Large intestine (tissue), 3 donors: ENCODE data around the gene LBX2. TPM values are rescaled to one million over a fixed set of nuclear protein-coding genes. Genes with fewer than 3 reads are reported as not detected.
"Not testable (repeated sequence)": the region's sequence is repeated elsewhere in the genome, so short reads cannot be mapped to it uniquely, and the experiment has no call there.

ENCODE experiments used
- DNase-seq, 2 donors: peaks; one replicate each; pipeline versions ENCODE4 v3.0.0 to v3.0.0-alpha.2; 2013
- H3K27ac ChIP-seq: one replicate; pipeline ENCODE4 v1.5.1; 2013; ENCODE audit warnings: low read length
- H3K27me3 ChIP-seq: 2 replicates; pipeline ENCODE4 v1.6.1; 2013; ENCODE audit warnings: low read length; ENCODE audit not compliant: control insufficient read depth, insufficient read depth
- H3K36me3 ChIP-seq: 2 replicates; pipeline ENCODE4 v1.6.1; 2013; ENCODE audit warnings: low read length; ENCODE audit not compliant: control insufficient read depth, insufficient read depth
- H3K4me1 ChIP-seq: one replicate; pipeline ENCODE4 v1.6.1; 2013; ENCODE audit warnings: low read length; ENCODE audit not compliant: control insufficient read depth, insufficient read depth
- H3K4me3 ChIP-seq: one replicate; pipeline ENCODE4 v1.5.1; 2013; ENCODE audit warnings: low read length
- H3K9me3 ChIP-seq: one replicate; pipeline ENCODE4 v1.6.1; 2013; ENCODE audit warnings: mild to moderate bottlenecking, low read depth, low read length, moderate library complexity; ENCODE audit not compliant: control insufficient read depth
- WGBS: methylation state at CpG from one replicate; pipeline ENCODE4 v1.1.5; 2013; ENCODE audit warnings: low lambda C conversion rate; ENCODE audit not compliant: insufficient coverage; 5-methylcytosine and 5-hydroxymethylcytosine counted together
- polyA plus RNA-seq: library from polyadenylated mRNA; unstranded; fragments of 120-200 nt; gene quantifications from one replicate; pipeline ENCODE4 v1.2.1, GENCODE V29; 2013

LBX2 gene
- polyA plus RNA-seq, 1 donor, result 47.8 TPM

DNA sequence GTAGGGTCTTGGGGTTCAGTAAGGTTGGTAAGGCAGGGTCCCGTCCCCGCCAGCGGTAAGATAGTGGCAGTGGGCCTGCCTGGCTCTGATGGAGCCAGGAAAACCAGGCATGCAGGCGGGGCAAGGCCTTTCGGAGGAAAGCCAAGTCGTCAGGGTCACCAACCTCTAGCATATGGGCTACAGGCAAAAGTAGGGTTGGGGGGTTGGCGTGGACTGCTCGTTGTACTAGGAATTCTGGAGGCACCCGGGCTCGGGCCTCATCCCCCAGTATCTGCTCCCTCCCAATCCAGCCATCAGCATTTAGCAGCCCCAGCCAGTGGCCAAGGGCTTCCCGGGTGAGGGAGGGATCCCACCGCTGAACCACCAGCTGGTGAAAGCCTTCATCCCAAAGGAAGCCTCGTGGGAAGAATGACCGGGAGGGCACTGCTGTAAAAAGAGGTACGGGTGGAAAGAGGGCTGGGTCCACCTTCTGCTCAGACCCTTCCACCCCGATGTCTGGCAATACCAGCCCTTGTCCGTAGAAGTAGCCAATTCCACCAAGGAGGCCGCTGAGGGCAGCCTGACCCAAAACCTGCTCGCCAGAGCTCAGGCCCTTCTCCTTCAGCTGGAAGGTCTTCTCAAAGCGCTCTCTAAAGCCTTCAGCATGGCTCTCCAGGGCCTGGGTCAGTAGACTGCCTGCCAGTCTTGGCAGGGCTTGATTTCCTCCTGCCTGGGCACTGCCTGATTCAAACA is 37.2 kb downstream of the LBX2 start:
- Histone ChIP-seq H3K36me3 (peaks cover 24% of the 10 kb centered on the region), H3K9me3 (no peaks in the 10 kb centered on the region), H3K4me1 (peaks cover 21% of the 10 kb centered on the region), H3K27me3 (no peaks in the 10 kb centered on the region), H3K27ac (no peak overlapping the region), H3K4me3 (no peak overlapping the region)
- no CpG with 5 or more reads among the region's 20 CpGs for WGBS
- DNase-seq, result no peak

DNA sequence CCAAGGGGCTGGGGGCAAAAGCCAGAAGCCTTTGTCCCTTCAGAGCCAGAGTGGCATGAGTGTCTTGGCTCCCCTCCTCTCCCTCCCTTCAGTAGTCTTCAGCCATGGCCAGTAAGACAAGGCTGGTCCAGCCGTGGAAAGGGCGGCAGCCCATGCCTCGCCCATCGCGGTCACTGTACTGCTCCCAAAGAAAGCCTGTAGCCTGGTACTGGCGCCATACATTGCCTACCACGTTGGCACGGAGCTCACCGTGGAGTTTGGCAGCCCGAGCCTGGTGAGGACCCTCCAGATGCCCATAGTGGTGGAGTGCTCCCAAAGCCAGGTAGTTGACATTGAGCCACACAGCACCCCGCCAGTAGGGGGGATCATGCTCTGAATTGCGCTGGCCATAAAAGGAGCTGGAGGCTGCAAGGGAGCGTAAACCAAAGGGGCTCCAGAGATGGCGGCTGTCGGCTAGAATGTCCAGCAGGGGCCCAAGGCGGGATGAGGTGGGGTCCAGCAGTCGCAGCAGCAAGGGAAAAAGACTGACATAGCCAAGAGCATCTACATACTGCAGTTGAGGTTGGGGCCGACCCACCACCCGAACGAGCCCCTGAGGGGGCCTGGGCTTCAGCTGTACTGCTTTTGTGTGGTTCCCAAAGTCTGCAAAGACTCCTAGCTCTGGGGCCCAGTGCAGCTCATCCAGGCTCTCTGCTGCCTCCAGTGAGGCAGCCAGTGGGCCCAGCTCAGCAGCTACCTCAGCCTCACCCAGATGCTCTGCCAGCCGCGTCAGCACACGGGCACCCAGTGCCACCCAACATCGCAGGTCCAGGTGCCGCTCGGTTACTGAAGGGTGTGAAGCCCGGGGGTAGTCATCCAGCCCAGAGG is 38.0 kb downstream of the LBX2 start:
- Histone ChIP-seq H3K27ac (no peak overlapping the region), H3K4me3 (no peak overlapping the region), H3K27me3 (no peaks in the 10 kb centered on the region), H3K36me3 (peaks cover 24% of the 10 kb centered on the region), H3K9me3 (no peaks in the 10 kb centered on the region), H3K4me1 (peaks cover 27% of the 10 kb centered on the region)
- no peak for DNase-seq
- WGBS, result 82% methylated on average over 3 of the region's 27 CpGs

DNA sequence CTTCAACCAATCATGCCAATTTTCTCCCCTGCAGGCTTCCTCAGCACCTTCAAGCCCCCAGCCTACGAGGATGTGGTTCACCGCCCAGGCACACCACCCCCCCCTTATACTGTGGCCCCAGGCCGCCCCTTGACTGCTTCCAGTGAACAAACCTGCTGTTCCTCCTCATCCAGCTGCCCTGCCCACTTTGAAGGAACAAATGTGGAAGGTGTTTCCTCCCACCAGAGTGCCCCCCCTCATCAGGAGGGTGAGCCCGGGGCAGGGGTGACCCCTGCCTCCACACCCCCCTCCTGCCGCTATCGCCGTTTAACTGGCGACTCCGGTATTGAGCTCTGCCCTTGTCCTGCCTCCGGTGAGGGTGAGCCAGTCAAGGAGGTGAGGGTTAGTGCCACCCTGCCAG is 39.2 kb downstream of the LBX2 start:
- H3K4me3 ChIP-seq, H3K27ac ChIP-seq, H3K9me3 ChIP-seq, H3K27me3 ChIP-seq, DNase-seq: not testable (repeated sequence)
- Histone ChIP-seq H3K4me1 (peaks cover 38% of the 10 kb centered on the region), H3K36me3 (peaks cover 24% of the 10 kb centered on the region)
- WGBS, result no CpG with 5 or more reads among the region's 10 CpGs

DNA sequence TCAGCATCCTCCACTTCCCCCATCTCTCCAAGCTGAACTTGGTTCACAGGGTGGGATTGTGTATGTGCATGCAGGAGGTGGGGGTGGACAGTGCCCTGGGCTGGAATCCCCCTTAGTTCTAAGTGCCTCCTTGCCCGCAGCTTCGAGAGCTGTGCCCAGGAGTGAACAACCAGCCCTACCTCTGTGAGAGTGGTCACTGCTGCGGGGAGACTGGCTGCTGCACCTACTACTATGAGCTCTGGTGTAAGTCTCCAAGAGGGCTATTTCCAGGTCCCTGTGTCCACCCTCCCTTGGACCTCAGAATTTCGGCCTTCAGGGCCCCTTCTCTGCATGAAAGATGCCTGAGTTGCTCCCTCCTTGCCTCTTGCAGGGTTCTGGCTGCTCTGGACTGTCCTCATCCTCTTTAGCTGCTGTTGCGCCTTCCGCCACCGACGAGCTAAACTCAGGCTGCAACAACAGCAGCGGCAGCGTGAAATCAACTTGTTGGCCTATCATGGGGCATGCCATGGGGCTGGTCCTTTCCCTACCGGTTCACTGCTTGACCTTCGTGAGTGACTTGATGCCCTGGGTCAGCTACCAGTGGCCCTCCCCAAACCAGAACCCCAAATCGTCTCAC is 39.8 kb downstream of the LBX2 start:
- no CpG with 5 or more reads among the region's 13 CpGs for WGBS
- H3K4me1 ChIP-seq, result peaks cover 38% of the 10 kb centered on the region
- peak overlapping the region; percentile 66 for H3K4me3 ChIP-seq
- not testable (repeated sequence) for H3K27me3 ChIP-seq, DNase-seq, H3K9me3 ChIP-seq, H3K27ac ChIP-seq
- peaks cover 24% of the 10 kb centered on the region for H3K36me3 ChIP-seq

DNA sequence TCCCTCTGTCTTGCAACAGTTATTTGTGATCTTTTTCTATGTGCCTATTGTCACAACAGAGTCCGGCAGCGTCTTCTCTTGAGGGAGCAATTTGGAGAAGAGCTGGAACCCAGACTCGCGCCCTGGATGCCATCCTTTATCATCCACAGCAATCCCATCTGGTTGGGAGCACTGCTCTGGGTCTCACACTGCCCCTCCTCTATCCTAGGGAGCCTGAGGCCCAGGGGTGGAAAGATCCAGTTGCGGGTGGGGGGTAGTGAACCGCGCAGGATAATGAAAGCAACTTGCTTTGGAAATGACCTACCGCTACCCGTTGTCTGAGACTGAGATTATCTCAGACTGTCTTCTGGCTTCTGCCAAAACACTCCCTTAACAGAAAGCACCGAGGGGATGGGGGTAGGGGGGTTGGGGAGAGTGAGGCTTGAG is 40.5 kb downstream of the LBX2 start:
- Histone ChIP-seq H3K9me3 (no peaks in the 10 kb centered on the region), H3K27ac (peak overlapping the region; percentile 34), H3K4me1 (peaks cover 35% of the 10 kb centered on the region), H3K4me3 (peak overlapping the region; percentile 66), H3K36me3 (peaks cover 24% of the 10 kb centered on the region), H3K27me3 (no peaks in the 10 kb centered on the region)
- no CpG with 5 or more reads among the region's 10 CpGs for WGBS
- no peak for DNase-seq

DNA sequence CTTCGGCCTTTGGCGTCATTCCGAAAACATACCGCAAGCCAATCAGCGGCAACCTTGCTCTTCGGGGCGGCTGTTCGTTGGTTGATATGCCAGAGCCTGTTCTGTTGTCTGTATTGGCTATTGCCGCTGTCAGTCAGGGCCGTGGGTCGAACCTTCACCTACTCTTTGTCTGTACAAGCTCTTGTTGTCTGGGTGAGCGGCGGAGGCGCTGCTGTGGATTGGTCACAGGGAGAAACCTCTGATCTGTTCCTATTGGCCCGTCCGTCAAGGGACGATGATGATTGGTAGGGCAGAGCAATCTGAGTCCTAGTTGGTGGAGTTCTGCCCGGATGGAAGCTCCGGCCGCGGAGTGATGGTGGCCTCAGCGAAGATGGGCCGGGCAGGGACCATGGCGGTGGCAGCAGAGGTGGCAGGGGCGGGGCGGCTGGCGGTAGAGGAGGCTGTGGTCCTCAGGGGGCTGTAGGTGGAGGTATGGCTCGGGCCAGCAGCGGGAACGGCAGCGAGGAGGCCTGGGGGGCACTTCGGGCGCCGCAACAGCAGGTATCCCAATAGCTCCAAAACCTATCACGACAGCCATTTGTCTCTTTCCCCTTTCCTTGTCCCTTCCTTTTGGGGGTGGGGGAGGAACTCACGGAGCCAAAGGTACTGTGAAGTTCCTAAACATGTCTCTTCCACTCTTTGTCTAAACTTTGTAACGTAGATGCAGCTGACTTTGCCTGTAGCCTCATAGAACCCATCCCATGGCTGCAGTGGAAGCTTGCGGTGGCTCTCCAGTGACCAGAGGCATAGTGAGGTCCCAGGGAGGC is 41.1 kb downstream of the LBX2 start, which contains the start of gene WBP1:
TSS of gene WBP1 (plus strand) at position 307 of the 806 bp plus-strand sequence. CDS start at position 472, 165 bp downstream.
- Histone ChIP-seq H3K9me3 (no peaks in the 10 kb centered on the region), H3K27me3 (no peaks in the 10 kb centered on the region), H3K36me3 (peaks cover 24% of the 10 kb centered on the region), H3K4me3 (peak within 1 kb of the TSS; percentile 93), H3K4me1 (peaks cover 32% of the 10 kb centered on the region), H3K27ac (peak within 1 kb of the TSS; percentile 100)
- no CpG with 5 or more reads among the region's 38 CpGs for WGBS
- peak; percentile 100 for DNase-seq

DNA sequence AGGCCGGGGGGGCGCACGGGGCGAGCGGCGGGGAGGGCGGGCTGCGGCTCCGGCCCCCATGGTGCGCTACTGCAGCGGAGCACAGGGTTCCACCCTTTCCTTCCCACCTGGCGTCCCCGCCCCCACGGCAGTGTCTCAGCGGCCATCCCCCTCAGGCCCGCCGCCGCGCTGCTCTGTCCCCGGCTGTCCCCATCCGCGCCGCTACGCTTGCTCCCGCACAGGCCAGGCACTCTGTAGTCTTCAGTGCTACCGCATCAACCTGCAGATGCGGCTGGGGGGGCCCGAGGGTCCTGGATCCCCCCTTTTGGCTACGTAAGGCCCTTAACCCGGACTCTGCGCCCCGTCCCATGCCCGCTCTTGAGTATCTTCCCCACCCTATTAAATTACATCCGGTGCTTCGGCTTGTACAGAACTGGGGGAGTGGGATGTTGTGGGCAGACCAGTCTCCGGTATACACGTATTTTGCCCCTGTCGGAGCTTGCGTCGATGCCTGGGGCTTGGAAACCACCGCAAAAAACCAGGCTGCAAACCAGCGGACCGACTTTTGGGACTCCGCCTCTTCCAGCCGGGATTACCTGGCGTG is 41.8 kb downstream of the LBX2 start:
- DNase-seq, result peak in 1 of 2 donors; percentile 76
- peaks cover 20% of the 10 kb centered on the region for H3K36me3 ChIP-seq
- WGBS, result no CpG with 5 or more reads among the region's 46 CpGs
- peak overlapping the region; percentile 100 for H3K27ac ChIP-seq
- H3K4me1 ChIP-seq, result peaks cover 26% of the 10 kb centered on the region
- peak overlapping the region; percentile 93 for H3K4me3 ChIP-seq
- no peaks in the 10 kb centered on the region for H3K27me3 ChIP-seq
- no peaks in the 10 kb centered on the region for H3K9me3 ChIP-seq

DNA sequence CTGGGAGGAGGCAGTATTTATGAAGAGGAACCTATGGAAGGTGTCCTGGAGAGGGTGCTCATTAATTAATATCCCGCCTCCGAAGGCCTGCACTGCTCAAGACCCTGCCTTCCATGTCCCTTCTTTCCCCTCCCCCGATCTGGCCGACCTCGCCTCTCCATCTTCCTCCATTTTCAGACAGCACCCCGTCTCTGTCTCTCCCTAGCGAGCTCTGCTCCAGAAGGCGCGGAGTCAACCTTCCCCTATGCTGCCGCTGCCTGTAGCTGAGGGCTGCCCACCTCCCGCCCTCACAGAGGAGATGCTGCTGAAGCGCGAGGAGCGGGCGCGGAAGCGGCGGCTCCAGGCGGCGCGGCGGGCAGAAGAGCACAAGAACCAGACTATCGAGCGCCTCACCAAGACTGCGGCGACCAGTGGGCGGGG is 42.3 kb downstream of the LBX2 start:
- peak overlapping the region; percentile 100 for H3K27ac ChIP-seq
- no peaks in the 10 kb centered on the region for H3K27me3 ChIP-seq
- H3K4me3 ChIP-seq, result peak overlapping the region; percentile 93
- no CpG with 5 or more reads among the region's 27 CpGs for WGBS
- H3K36me3 ChIP-seq, result peaks cover 15% of the 10 kb centered on the region
- H3K4me1 ChIP-seq, result peaks cover 26% of the 10 kb centered on the region
- no peaks in the 10 kb centered on the region for H3K9me3 ChIP-seq
- DNase-seq, result no peak

DNA sequence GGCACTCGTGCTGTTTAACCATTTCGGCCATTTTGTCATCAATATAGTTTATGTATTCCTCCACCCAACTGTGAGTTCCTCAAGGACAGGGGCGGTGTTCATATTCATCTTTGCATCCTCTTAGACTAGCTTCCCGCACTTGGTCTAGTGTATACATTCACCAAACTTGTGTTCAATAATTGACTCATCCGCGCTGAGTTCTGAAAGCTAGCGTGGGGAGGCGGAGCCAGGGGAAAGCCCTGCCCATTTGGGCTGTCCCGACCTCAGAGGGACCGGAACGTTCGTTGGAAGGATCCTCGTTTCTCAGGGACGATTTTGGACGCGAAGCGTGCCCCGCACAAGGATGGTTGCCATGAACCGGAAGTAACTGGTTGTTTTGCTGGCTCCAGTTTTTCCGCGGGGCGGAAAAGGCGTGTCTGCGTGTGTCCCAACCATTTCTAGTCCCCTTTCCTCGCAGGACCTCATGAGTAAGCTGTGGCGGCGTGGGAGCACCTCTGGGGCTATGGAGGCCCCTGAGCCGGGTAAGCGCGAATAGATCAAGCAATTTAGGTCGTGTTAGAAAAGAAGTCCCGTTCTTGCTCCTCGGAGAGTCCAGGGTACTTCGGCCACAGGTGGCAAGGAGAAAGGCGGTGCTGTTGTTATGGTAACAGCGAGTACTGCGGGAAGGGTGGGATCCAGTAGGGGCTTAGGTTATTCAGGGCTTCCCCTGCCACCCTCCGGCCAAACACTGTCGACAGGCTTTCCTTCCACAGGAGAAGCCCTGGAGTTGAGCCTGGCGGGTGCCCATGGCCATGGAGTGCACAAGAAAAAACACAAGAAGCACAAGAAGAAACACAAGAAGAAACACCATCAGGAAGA is 44.5 kb downstream of the LBX2 start, which contains the start of gene INO80B:
TSS of gene INO80B (plus strand) at position 434 of the 858 bp plus-strand sequence. CDS start at position 464, 30 bp downstream.
- Histone ChIP-seq H3K27ac (peak within 1 kb of the TSS; percentile 0), H3K4me1 (peaks cover 26% of the 10 kb centered on the region), H3K36me3 (no peaks in the 10 kb centered on the region), H3K27me3 (no peaks in the 10 kb centered on the region), H3K4me3 (peak within 1 kb of the TSS; percentile 55), H3K9me3 (no peaks in the 10 kb centered on the region)
- DNase-seq, result peak; percentile 98
- no CpG with 5 or more reads among the region's 40 CpGs for WGBS
